Measurements from ENCODE around the gene FHOD1.

FHOD1 gene

DNA sequence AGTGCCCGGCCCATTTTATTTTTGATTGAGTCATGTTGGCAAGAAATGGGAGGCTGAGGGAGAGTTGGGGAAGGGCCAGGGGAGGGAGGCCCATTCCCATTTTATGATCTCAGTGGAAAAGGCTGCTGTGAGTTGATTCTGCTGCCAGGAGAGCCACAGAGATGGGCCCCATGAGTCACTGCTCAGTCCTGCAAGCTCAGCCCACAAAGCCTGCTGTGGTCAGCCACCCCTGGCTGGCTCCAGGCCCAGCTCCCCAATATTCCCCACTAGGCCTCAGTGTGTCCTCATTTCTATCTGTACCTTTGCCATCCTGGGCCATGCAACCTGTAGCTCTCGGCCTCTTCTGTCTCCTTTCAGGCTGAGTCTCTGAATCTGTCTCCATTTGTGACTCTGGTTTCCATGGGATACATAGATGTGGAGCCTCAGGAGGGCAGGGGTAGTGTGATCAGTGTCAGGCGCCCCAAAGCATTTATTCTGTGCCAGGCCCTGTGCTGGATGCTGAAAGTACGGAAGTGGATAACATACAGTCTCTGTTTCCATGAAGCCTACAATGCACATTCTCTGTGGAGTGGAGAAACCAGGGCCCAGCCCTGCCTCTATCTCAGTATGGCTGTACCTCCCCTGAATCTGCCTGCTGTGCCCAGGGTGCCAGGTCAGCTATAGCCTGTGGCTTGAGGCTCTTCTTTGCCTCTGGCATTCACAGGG lies 30.2 kb upstream of the FHOD1 start:
- DNase-seq = no peak

GRCh38 chr16:67275321-67275720 lies 28.0 kb upstream of the FHOD1 start:
- DNase-seq = no peak

DNA sequence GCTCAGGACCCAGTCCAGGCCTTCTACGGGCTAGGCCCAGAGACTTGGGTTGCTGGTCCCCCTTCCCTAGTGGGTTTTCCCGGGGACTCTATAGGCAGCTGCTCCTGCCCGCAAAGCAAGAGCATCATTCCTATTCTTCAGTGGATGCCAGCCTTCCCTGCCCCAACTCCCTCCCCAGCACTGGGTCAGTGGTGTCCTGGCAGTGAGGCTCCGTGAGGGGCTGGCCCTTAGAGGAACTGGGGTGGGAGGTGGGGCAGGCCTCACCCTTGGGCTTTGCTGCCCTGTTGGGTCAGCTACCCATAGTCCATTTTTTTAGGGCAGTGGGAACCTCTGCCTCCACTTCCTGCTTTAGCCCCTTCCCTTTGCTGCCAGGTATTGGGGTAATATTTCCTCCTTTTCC lies 24.2 kb upstream of the FHOD1 start:
- no peak for DNase-seq

GRCh38 chr16:67270931-67271338 lies 23.7 kb upstream of the FHOD1 start:
- DNase-seq = no peak

DNA sequence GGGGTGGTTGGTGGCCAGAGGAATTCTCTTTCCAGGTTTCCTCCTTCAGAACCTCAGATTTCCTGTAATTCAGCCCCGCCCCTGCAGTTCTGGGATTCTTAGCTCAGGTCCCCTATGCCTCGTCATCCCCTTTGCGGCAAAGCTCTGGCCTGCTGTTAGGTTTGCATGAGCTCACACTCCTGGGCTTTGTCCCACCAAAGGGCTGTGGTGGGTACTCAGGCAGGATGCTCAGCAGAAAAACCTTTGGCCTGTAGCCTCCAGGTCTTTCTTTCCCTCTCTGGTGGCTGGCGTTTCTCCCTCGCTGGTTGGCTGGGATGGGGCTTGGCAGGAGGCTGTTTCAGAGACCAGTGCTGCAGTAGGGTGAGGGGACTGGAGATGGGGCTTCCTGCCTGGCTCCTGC lies 22.5 kb upstream of the FHOD1 start:
- no peak for DNase-seq

DNA sequence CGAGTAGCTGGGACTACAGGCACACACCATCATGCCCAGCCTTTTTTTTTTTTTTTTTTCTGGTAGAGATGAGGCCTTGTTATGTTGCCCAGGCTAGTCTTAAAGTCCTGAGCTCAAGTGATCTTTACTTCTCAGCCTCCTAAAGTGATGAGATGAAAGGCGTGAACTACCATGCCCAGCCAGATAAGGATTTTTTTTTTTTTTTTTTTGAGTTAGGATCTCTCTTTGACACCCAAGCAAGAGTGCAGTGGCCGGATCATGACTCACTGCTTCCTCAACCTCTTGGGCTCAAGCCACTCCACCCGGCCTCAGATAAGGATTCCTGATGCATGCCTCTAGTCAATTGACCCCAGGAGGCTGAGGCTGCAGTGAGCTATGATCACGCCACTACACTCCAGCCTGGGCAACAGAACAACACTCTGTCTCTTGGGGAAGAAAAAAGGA lies 20.9 kb upstream of the FHOD1 start:
- DNase-seq = no peak

GRCh38 chr16:67265834-67266233 lies 18.6 kb upstream of the FHOD1 start:
- no peak for DNase-seq

DNA sequence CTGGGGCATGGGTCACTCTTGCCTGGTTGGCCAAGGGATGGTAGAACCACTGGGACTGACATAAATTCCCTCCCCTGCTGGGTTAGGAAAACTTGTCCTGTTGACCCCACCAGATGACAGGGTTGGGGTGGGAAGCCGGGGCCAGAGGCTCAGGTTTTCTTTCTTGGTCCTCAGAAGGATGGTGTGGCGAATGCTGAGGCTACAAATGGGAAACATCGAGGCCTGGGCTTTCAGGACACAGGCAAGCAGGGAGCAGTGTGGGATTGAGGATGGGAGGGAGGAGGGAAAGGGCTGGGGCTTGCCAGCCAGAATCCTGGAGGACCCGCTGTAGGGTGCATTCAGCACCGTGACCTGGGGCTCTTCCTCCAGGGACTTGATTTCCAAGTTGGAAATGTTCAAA lies 17.6 kb upstream of the FHOD1 start:
- no peak for DNase-seq

DNA sequence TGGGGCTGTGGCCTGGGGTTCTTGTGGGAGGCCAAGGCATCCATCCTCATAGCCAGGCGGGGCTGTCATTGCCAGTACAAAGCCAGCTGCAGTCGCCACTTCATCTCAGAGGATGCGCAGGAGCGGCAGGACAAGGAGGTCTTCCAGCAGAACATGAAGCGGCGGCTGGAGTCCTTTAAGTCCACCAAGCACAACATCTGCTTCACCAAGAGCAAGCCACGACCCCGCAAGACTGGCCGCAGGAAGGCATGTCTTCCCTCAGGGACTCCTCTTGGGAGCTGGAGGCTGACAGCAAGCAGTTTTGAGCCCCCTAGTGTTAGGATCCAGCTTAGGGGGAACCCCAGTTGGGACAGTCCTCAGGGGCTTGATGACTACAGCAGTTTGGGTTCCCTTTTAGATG lies 17.0 kb upstream of the FHOD1 start:
- DNase-seq = no peak

DNA sequence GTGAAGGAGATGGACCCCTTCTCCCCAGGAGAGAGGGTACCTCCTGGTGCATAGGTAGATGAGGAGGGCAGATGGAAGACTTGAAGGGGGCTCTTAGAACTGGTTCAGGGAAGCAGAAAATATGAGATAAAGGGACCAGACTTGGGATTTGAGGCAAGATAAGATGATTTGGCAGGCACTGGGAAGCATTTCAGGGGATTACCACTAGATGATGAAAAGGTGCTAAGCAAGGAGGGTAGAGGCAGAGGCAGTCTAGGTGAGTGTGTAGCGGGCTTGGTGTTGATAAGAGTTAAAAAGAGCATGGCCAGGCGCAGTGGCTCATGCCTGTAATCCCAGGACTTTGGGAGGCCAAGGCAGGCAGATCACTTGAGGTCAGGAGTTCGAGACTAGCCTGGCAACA lies 15.9 kb upstream of the FHOD1 start:
- no peak for DNase-seq

- DNase-seq = no peak
These were observed 13.3 kb upstream of the FHOD1 start for GRCh38 chr16:67260426-67261063.

- DNase-seq = no peak
These were observed 12.4 kb upstream of the FHOD1 start for GRCh38 chr16:67259705-67260104.

GRCh38 chr16:67258161-67258835 lies 11.0 kb upstream of the FHOD1 start:
- DNase-seq = no peak

DNA sequence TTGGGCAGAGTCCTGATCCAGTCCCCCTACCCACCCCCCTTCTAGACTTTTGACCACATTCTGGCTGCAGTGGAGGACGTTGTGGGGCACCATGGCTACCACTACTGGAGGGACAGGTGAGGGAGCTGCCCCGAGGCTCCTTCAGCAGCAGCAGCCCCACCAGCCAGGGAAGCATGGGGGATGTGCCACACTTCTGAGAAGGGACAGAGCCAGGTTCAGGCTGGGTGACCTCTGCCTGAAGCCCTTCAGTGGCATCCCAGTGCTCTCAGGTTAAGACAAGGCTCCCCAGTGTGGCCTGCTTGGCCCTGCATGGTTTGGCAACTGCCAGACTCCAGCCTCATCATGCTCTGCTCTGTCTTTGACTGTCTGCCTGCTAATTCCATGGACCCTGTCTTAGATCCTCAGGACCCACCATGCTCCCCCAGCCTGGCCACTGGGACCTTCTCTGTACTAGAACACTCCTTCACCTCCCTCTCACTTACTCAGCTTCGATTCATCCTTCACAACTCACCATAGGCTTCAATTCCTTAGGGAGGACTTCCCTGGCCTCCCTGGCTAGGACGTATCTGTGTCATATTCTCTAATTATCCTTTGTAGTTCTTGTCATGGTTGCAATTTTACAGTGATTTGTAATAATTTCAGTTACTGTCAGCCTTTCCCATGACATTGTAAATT lies 10.3 kb upstream of the FHOD1 start:
- DNase-seq = no peak

DNA sequence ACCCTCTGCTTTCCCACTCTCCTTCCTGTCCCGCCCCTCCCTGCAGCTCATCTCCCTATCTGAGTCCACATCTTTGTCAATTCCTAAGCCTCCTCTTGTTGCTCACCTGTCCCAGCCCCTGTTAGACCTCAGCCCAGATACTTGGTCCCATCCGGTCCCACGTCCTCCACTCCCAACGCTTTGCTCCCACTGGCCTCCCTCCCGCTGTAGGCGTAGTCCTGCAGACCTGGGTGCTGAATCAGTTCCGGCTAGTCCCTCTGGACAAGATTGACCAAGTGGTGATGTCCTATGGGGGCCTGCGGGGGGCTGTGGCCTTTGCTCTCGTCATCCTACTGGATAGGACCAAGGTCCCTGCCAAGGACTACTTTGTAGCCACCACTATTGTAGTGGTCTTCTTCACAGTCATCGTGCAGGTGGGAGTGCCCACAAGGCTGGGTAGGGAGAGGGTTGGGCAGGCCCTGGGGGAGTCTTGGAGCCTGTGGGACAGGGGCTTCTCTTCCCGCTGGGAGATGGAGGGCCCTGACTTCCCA lies 9.5 kb upstream of the FHOD1 start:
- no peak for DNase-seq

DNA sequence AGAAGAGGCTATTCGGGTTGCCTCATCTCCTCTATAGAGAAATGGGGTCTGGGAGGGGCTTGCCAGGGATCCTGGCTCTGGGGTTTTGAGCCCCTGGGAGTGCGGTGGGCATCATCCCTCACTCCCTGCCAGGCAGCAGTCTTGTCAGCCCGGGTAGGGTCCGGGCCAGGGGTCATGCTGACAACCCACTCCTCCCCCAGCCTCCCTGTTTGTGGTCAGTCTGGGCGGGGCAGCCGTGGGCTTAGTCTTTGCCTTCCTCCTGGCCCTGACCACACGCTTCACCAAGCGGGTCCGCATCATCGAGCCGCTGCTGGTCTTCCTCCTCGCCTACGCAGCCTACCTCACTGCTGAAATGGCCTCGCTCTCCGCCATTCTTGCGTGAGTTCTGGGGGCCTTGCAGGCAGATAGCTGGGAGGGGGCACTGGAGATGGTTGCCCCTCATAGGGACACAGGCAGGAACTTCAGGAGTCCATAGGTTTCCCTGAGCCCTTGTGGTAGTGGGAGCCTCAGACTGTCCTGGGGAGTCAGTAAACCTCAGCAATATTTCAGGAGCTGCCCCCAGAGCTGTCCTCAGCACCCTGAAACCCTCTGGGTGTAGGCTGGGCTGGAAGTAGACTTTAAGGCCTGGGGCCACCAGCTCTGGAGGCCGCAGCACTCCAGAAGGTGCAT lies 8.4 kb upstream of the FHOD1 start:
- DNase-seq = no peak

- no peak for DNase-seq
These were observed 7.7 kb upstream of the FHOD1 start for GRCh38 chr16:67254801-67255552.

GRCh38 chr16:67252609-67253497 lies 5.6 kb upstream of the FHOD1 start:
- no peak for DNase-seq

- DNase-seq = no peak
These were observed 2.7 kb upstream of the FHOD1 start for GRCh38 chr16:67250045-67250327.

GRCh38 chr16:67249178-67250044 lies 2.1 kb upstream of the FHOD1 start:
- no peak for DNase-seq

Data from NCI-H510A (cell line).